GM18868 (cell line): ENCODE data around the gene PUS1.
A peak's percentile ranks its signal among the peaks of the same experiment; 100 is the strongest.

Source experiments
- ATAC-seq: cut with Tn5 transposase; IDR thresholded peaks from one replicate; pipeline ENCODE4 v1.9.1; 2021; ENCODE audit warnings: mild to moderate bottlenecking, moderate library complexity; ENCODE audit not compliant: unreplicated experiment

PUS1 gene

GRCh38 chr12:131915000-131915689 lies 13.9 kb upstream of the PUS1 start:
- no peak for ATAC-seq

- no peak for ATAC-seq
Measured at GRCh38 chr12:131915823-131916222, 13.3 kb upstream of the PUS1 start.

- no peak for ATAC-seq
Measured at GRCh38 chr12:131916306-131917138, 12.6 kb upstream of the PUS1 start.

GRCh38 chr12:131917139-131917710 lies 11.9 kb upstream of the PUS1 start:
- ATAC-seq, result no peak

GRCh38 chr12:131917711-131918306 lies 11.3 kb upstream of the PUS1 start:
- ATAC-seq, result no peak

- ATAC-seq, result no peak
Measured at GRCh38 chr12:131918311-131919050, 10.6 kb upstream of the PUS1 start.

GRCh38 chr12:131919051-131919347 lies 10.1 kb upstream of the PUS1 start:
- ATAC-seq, result no peak

- ATAC-seq, result no peak
Measured at GRCh38 chr12:131919366-131920156, 9.5 kb upstream of the PUS1 start.

- no peak for ATAC-seq
Measured at GRCh38 chr12:131920157-131920508, 8.9 kb upstream of the PUS1 start.

GRCh38 chr12:131920902-131921840 lies 7.9 kb upstream of the PUS1 start:
- no peak for ATAC-seq

GRCh38 chr12:131921866-131922769 lies 7.0 kb upstream of the PUS1 start:
- no peak for ATAC-seq

- ATAC-seq, result no peak
Measured at GRCh38 chr12:131922772-131923171, 6.3 kb upstream of the PUS1 start.

- peak; percentile 73 for ATAC-seq
Measured at GRCh38 chr12:131923260-131923659, 5.8 kb upstream of the PUS1 start.

GRCh38 chr12:131927110-131928079 lies 1.7 kb upstream of the PUS1 start:
- no peak for ATAC-seq

- no peak for ATAC-seq
Measured at GRCh38 chr12:131928080-131928710, 881 bp upstream of the PUS1 start.

GRCh38 chr12:131929581-131930456 lies 743 bp downstream of the PUS1 start:
- ATAC-seq, result no peak
